GM19463 (cell line): Measurements from ENCODE around the gene PTPRJ.

Source experiments
- ATAC-seq: cut with Tn5 transposase; IDR thresholded peaks from one replicate; pipeline ENCODE4 v1.9.1; 2021; ENCODE audit warnings: mild to moderate bottlenecking, moderate library complexity; ENCODE audit not compliant: unreplicated experiment

The PTPRJ gene

DNA sequence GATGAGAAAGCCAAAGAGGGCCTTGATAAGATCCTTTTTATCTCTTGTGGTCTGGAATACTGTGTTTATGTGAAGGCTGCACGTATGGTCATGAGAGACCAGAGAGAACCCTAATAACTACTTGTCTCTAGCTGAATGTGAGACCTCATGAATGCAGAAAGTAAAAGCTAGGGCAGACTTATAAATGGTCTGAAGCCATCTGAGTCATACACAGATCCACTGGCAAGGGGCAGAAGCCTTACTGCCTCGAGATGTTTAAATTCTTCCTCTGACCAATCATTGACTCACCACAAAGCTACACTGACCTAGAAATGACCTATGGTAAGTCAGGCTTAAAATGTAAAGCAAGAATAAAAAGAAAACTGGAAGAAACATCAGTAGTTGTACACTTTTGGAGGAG is 213.5 kb downstream of the PTPRJ start:
- no peak for ATAC-seq

DNA sequence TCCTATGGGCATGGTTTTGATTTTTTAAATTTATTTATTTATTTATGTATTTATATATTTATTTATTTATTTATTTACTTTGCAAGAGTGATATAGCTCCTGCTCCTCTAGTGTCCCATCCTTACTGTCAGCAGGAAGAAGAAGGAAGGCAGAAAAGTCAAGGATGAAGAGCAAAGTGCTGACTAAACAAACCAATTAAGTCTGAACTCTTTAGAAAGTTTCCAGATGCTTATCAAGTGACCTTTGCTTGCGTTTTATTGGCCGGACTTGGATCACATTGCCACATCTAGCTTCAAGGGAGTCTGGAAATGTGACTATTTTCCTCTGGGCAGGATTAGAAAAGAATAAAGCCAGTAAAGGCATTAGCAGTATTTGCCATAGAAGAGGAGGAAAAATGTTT is 227.5 kb downstream of the PTPRJ start:
- ATAC-seq, result no peak

DNA sequence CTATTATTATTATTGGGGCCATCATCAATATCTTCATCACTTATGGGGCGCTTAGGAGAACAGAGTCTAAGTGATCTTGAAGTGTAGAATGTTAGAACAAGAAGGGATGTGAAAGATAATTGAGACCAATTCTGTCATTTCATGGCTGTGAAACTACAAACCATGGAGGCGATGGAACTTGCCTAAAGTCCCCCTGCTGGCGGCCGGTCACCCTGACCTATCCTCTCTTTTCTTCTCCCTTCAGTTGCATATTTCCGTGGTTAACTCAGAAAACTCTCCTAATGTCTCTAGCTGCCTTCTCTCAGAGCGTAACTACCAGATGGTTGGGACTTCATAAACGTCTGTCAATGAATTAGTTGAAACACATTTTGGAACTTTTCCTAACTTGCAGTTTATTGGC is 229.7 kb downstream of the PTPRJ start:
- ATAC-seq, result no peak

GRCh38 chr11:48216510-48216909 is 236.2 kb downstream of the PTPRJ start, which contains the start of gene OR4B1:
TSS of gene OR4B1 (plus strand) at chr11:48216810. CDS start at chr11:48216810, 0 bp downstream.
- no peak for ATAC-seq
